Thyroid gland (tissue), 4 donors: ENCODE measurements around the gene CCM2. TPM values are rescaled to one million over a fixed set of nuclear protein-coding genes. Genes with fewer than 3 reads are reported as not detected.
A peak's percentile ranks its signal among the peaks of the same experiment; 100 is the strongest.

ENCODE experiments used
- DNase-seq, 2 donors: peaks; one replicate each; pipeline ENCODE4 v3.0.0-alpha.2; 2019
- H3K27ac ChIP-seq, 3 donors: fragments of 200-600 bp; sonication (generic); 1 replicate in 2 of 3; 2 replicates in 1 of 3; pipeline ENCODE4 v1.5.1; 2016 to 2019; ENCODE audit warnings: mild to moderate bottlenecking in 1 of 3, moderate library complexity in 1 of 3
- H3K27me3 ChIP-seq: fragments of 200-600 bp; sonication (generic); one replicate; pipeline ENCODE4 v1.5.1; 2019
- H3K36me3 ChIP-seq, 2 donors: fragments of 200-600 bp; sonication (generic); one replicate each; pipeline ENCODE4 v1.5.1; 2016 to 2019
- H3K4me1 ChIP-seq, 2 donors: fragments of 200-600 bp; sonication (generic); one replicate each; pipeline ENCODE4 v1.5.1; 2017 to 2019
- H3K4me3 ChIP-seq, 3 donors: fragments of 200-600 bp; sonication (generic); replicated peaks in 1 of 3; 1 replicate in 2 of 3; 2 replicates in 1 of 3; pipeline ENCODE4 v1.5.1; 2016; ENCODE audit warnings: mild to moderate bottlenecking in 1 of 3
- H3K9me3 ChIP-seq: fragments of 200-600 bp; sonication (generic); one replicate; pipeline ENCODE4 v1.5.1; 2017
- POLR2A ChIP-seq, 2 donors: fragments of 450-650 bp; IDR thresholded peaks; one replicate each; pipeline ENCODE4 v1.6.1; 2017; ENCODE audit warnings: antibody characterized with exemption in 2 of 2, mild to moderate bottlenecking in 2 of 2, moderate library complexity in 1 of 2
- WGBS, 2 donors: methylation state at CpG; one replicate each; pipeline ENCODE4 v1.1.5; 2017; 5-methylcytosine and 5-hydroxymethylcytosine counted together
- intact Hi-C: fragments of 100-400 bp; cut with DNase I; formaldehyde crosslinking; loops from one replicate; pipeline ENCODE4 v1.15.1; 2023
- total RNA-seq, 4 donors: library from RNA; depleted of rRNA; stranded (reverse); fragments of >200 nt; gene quantifications; one replicate each; pipeline ENCODE4 v1.2.3, GENCODE V29; 2016
- TF ChIP-seq, protein P1 (sequence below), 6 experiments: fragments of 200-600 bp in 3 of 6; fragments of 450-650 bp in 3 of 6; sonication (generic) in 3 of 6; IDR thresholded peaks; one replicate each; pipeline ENCODE4 v1.5.1; 2016 to 2019; ENCODE audit warnings: antibody characterized with exemption in 6 of 6, mild to moderate bottlenecking in 2 of 6, inconsistent platforms in 1 of 6, moderate library complexity in 1 of 6

Gene CCM2
- total RNA-seq, 4 donors from 2014 or later, result 19.4 to 29.2 (median 24.3) TPM

DNA sequence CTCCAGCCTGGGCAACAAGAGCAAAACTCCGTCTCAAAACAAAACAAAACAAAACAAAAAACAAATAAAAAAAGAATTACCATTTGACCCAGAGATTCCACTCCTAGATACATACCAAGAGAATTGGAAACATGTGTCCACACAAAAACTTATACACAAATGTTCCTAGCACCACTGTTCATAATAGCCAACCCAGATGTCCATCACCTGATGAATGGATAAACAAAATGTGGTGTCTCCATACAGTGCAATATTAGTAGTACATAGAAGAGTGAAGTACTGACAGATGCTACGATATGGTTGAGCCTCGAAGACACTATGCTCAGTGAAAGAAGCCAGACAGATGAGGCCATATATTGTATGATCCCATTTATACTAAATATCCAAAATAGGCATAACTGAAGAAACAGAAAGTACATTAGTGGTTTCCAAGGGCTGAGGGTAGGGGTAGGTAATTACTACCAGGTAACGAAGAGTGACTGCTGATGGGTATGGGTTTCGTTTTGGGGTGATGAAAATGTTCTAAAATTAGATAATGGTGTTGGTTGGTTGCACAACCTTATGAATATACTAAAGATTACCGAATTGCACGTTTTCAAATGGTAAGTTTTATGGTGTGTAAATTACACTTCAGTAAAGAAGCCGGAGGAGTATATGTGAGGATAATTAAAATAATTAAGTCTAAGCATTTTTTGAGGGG lies 41.2 kb upstream of the CCM2 start:
- no peaks in the 10 kb centered on the region for H3K36me3 ChIP-seq
- no peak overlapping the region for H3K27ac ChIP-seq
- no peak for DNase-seq
- peaks cover 9 to 12% of the 10 kb centered on the region in 2 donors for H3K4me1 ChIP-seq
- no peaks in the 10 kb centered on the region for H3K27me3 ChIP-seq
- no peak overlapping the region for H3K4me3 ChIP-seq
- 70 to 78% methylated on average over 8 of the region's 8 CpGs for WGBS, 2 donors
- intact Hi-C loops, result no loop called here
- TF ChIP-seq, protein P1, sequence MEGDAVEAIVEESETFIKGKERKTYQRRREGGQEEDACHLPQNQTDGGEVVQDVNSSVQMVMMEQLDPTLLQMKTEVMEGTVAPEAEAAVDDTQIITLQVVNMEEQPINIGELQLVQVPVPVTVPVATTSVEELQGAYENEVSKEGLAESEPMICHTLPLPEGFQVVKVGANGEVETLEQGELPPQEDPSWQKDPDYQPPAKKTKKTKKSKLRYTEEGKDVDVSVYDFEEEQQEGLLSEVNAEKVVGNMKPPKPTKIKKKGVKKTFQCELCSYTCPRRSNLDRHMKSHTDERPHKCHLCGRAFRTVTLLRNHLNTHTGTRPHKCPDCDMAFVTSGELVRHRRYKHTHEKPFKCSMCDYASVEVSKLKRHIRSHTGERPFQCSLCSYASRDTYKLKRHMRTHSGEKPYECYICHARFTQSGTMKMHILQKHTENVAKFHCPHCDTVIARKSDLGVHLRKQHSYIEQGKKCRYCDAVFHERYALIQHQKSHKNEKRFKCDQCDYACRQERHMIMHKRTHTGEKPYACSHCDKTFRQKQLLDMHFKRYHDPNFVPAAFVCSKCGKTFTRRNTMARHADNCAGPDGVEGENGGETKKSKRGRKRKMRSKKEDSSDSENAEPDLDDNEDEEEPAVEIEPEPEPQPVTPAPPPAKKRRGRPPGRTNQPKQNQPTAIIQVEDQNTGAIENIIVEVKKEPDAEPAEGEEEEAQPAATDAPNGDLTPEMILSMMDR (IDR thresholded peaks at IDR 0.05), result no peak
- no peak for TF ChIP-seq POLR2A (IDR thresholded peaks at IDR 0.05)
- H3K9me3 ChIP-seq, result no peaks in the 10 kb centered on the region

DNA sequence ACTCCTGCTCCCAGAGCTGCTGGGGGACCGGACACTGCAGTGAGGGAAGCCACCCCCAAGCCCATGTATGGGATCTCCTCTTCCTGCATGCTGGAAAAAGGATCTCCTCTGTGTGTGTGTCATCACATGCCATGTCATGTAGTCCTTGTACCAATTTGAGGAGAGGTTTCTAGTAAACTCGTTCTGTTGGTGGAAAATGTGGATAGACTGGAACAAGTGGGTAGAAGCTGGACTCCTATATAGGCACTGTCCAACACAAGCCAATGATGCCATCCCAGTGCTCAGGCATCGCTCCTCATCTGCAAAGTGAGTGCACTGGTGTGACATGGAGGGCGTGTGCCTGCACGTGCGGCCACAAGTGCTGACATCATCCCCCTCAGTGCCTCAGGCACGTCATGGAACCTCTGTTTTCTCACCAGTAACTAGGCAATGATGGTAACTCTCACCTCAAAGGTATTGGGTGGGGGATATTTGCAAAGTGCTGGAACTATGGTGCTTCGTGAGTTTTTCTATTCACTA lies 40.5 kb upstream of the CCM2 start:
- Histone ChIP-seq H3K27me3 (no peaks in the 10 kb centered on the region), H3K9me3 (no peaks in the 10 kb centered on the region), H3K4me1 (peaks cover 9 to 12% of the 10 kb centered on the region in 2 donors), H3K36me3 (no peaks in the 10 kb centered on the region), H3K4me3 (no peak overlapping the region), H3K27ac (no peak overlapping the region)
- no peak for DNase-seq
- intact Hi-C loops, result no loop called here
- WGBS, 2 donors, result 70 to 74% methylated on average over 8 of the region's 8 CpGs
- no peak for TF ChIP-seq POLR2A (IDR thresholded peaks at IDR 0.05)
- TF ChIP-seq, protein P1 (IDR thresholded peaks at IDR 0.05), result no peak

DNA sequence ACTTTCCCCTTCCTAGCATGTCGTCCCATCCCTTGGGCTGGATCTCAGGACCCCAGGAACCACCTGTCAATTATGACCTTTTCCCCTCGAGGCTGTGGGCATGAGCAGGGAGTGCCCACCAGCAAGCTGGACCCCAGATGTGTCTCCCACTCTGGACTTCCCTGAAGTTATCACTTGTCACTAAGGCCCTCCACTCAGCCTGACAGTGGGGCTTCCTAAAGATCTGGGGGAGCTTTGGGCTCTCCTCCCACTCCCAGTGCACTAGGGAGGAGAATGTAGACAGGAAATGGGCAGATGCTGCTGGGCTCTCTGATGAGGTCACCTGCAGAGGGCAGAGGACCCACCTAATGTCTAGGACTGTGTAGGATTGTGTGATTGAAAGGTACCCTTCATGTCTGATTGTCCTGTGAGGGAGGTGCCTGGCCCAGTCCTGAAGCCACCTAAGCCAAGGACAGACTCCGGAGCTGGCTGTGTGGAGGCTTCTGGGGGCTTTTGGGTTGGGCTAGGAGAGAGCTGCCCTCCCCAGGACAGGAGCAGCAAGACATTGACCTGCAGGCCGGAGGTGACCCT lies 39.9 kb upstream of the CCM2 start:
- Histone ChIP-seq H3K9me3 (no peaks in the 10 kb centered on the region), H3K27me3 (no peaks in the 10 kb centered on the region), H3K4me3 (no peak overlapping the region), H3K4me1 (peaks cover 9 to 12% of the 10 kb centered on the region in 2 donors), H3K36me3 (no peaks in the 10 kb centered on the region), H3K27ac (no peak overlapping the region)
- no peak for DNase-seq
- intact Hi-C loops, result no loop called here
- 83 to 86% methylated on average over 4 of the region's 4 CpGs for WGBS, 2 donors
- TF ChIP-seq, protein P1 (IDR thresholded peaks at IDR 0.05), result no peak
- TF ChIP-seq POLR2A (IDR thresholded peaks at IDR 0.05), result no peak

DNA sequence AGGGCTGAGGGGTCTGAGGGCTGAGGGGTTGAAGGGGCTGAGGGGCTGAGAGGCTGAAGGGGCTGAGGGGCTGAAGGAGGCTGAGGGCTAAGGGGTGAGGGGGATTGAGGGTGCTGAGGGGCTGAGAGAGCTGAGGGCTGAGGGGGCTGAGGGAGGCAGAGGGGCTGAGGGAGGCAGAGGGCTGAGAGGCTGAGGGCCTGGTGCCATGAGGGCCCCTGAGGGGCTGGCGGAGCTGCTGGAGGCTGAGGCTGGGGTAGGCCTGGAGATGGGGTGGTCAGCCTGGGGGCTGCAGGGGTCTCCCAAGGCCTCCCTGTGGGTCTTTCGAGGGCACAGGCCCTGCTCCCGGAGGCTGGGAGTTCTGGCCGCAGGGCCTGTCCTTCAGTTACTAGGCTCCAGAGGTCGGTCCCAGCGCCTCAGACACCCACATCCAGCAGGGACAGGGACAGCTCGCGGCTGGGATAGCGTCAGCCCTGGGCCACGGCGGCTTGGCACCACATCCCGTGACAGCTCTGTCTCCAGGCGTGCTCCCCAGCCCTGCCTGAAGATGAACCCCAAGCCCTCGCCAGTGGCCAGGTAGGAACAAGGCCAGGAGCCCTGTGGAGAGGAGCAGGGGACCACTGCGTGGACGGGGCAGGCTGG lies 38.0 kb upstream of the CCM2 start:
- no peak for DNase-seq
- no peaks in the 10 kb centered on the region for H3K36me3 ChIP-seq
- no peak overlapping the region for H3K27ac ChIP-seq
- H3K27me3 ChIP-seq, result no peaks in the 10 kb centered on the region
- WGBS, 2 donors, result 74 to 84% methylated on average over 4 to 5 of the region's 16 CpGs
- H3K9me3 ChIP-seq, result no peaks in the 10 kb centered on the region
- intact Hi-C loops, result no loop called here
- TF ChIP-seq, protein P1 (IDR thresholded peaks at IDR 0.05), result no peak
- TF ChIP-seq POLR2A (IDR thresholded peaks at IDR 0.05), result no peak
- peaks cover 13 to 18% of the 10 kb centered on the region in 2 donors for H3K4me1 ChIP-seq
- peak overlapping the region in 1 of 3 donors; percentile 29 for H3K4me3 ChIP-seq
